Measurements from ENCODE around the gene OR10A6.

GRCh38 chr11:7949934-7950333 lies 18.9 kb upstream of the OR10A6 start:
- TF ChIP-seq, protein P1, sequence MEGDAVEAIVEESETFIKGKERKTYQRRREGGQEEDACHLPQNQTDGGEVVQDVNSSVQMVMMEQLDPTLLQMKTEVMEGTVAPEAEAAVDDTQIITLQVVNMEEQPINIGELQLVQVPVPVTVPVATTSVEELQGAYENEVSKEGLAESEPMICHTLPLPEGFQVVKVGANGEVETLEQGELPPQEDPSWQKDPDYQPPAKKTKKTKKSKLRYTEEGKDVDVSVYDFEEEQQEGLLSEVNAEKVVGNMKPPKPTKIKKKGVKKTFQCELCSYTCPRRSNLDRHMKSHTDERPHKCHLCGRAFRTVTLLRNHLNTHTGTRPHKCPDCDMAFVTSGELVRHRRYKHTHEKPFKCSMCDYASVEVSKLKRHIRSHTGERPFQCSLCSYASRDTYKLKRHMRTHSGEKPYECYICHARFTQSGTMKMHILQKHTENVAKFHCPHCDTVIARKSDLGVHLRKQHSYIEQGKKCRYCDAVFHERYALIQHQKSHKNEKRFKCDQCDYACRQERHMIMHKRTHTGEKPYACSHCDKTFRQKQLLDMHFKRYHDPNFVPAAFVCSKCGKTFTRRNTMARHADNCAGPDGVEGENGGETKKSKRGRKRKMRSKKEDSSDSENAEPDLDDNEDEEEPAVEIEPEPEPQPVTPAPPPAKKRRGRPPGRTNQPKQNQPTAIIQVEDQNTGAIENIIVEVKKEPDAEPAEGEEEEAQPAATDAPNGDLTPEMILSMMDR (IDR thresholded peaks at IDR 0.05 in 8 of 11, conservative IDR thresholded peaks at IDR 0.05 in 3 of 11), result no peak
- TF ChIP-seq POLR2A (IDR thresholded peaks at IDR 0.05) (no peak), POLR2AphosphoS5 (IDR thresholded peaks at IDR 0.05) (no peak)

Data from spleen (tissue), 7 donors.